H1 (cell line): ENCODE measurements around the gene ZNF462. TPM values are rescaled to one million over a fixed set of nuclear protein-coding genes. Genes with fewer than 3 reads are reported as not detected.

ENCODE experiments used
- E2F6 ChIP-seq: IDR thresholded peaks from 2 replicates; pipeline ENCODE4 v1.6.1; 2012; ENCODE audit warnings: inconsistent platforms
- polyA plus RNA-seq, 7 experiments: library from polyadenylated mRNA; depleted of rRNA in 3 of 7; stranded (reverse) in 5 of 7; unstranded in 2 of 7; fragments of >200 nt in 5 of 7; fragments of 200-250 nt in 2 of 7; gene quantifications; 1 replicate in 5 of 7; 2 replicates in 1 of 7; 4 replicates in 1 of 7; pipeline versions ENCODE4 v1.2.1 to v1.2.3, GENCODE V29; 2011 to 2013; ENCODE audit warnings: missing spikeins in 2 of 7, mixed read lengths in 2 of 7
- total RNA-seq: library from RNA; stranded (reverse); fragmentation: NEBNext Ultra II Directional; extraction: Animal tissue kit (Norgen Biotek cat#: 25700); gene quantifications from 2 replicates; pipeline ENCODE4 v1.2.1, GENCODE V29; 2021

ZNF462 gene
- total and polyA plus RNA-seq, 2 of the 8 experiments (the other 6 are each of a cell fraction or from before 2014, with no cell fraction given), result 30.0 to 163 TPM

GRCh38 chr9:106931466-106931865 is 68.5 kb downstream of the ZNF462 start (continued):
- TF ChIP-seq E2F6, result no peak
